Activated CD8-positive, alpha-beta memory T cell treated with anti-CD3 and anti-CD28 coated beads, Interleukin-2, amount 50 U/mL, for 1 hour (primary cell): ENCODE data around the gene RHOB.

Experiments used
- DNase-seq: peaks from one replicate; pipeline ENCODE4 v3.0.0-alpha.2; 2020; ENCODE audit errors: extremely low read depth

RHOB gene

GRCh38 chr2:20494241-20494640 lies 47.4 kb downstream of the RHOB start:
- DNase-seq: no peak

GRCh38 chr2:20496076-20496872 lies 49.4 kb downstream of the RHOB start:
- no peak for DNase-seq

GRCh38 chr2:20496942-20497341 lies 50.1 kb downstream of the RHOB start:
- DNase-seq: no peak
